PC-3 (cell line): Measurements from ENCODE around the gene RTKN.

ENCODE experiments used
- CTCF ChIP-seq: fragments of 300-600 bp; sonication (generic); conservative IDR thresholded peaks from 2 replicates; pipeline ENCODE4 v1.5.1; 2017; ENCODE audit warnings: antibody characterized with exemption, low read depth, mild to moderate bottlenecking, low read length
- EZH2 ChIP-seq: fragments of 300-600 bp; sonication (generic); IDR thresholded peaks from one replicate; pipeline ENCODE4 v1.6.1; 2017; ENCODE audit warnings: antibody characterized with exemption, mild to moderate bottlenecking, low read length; ENCODE audit not compliant: unreplicated experiment

GRCh38 chr2:74439373-74439772 lies 2.4 kb downstream of the RTKN start:
- TF ChIP-seq EZH2 (no peak), CTCF (no peak)
